NB4 (cell line): Measurements from ENCODE around the gene ERI3.

Source experiments
- DNase-seq: peaks from one replicate; pipeline ENCODE4 v3.0.0; 2010; ENCODE audit warnings: low read depth
- H3K4me3 ChIP-seq: one replicate; pipeline ENCODE4 v1.5.1; 2011; ENCODE audit warnings: mild to moderate bottlenecking, low read depth, low read length, moderate library complexity
- MYC ChIP-seq: IDR thresholded peaks from 2 replicates; pipeline ENCODE4 v1.6.1; 2011; ENCODE audit warnings: low read depth, low read length
- POLR2A ChIP-seq: IDR thresholded peaks from 2 replicates; pipeline ENCODE4 v1.6.1; 2011; ENCODE audit warnings: mild to moderate bottlenecking; ENCODE audit not compliant: insufficient read length; ENCODE audit errors: extremely low read depth
- TF ChIP-seq, protein P1 (sequence below): IDR thresholded peaks from one replicate; pipeline ENCODE4 v1.5.1; 2012; ENCODE audit warnings: low read depth, low read length
- TF ChIP-seq, protein P2 (sequence below): IDR thresholded peaks from 2 replicates; pipeline ENCODE4 v1.6.1; 2011; ENCODE audit warnings: low read depth, low read length

ERI3 gene

DNA sequence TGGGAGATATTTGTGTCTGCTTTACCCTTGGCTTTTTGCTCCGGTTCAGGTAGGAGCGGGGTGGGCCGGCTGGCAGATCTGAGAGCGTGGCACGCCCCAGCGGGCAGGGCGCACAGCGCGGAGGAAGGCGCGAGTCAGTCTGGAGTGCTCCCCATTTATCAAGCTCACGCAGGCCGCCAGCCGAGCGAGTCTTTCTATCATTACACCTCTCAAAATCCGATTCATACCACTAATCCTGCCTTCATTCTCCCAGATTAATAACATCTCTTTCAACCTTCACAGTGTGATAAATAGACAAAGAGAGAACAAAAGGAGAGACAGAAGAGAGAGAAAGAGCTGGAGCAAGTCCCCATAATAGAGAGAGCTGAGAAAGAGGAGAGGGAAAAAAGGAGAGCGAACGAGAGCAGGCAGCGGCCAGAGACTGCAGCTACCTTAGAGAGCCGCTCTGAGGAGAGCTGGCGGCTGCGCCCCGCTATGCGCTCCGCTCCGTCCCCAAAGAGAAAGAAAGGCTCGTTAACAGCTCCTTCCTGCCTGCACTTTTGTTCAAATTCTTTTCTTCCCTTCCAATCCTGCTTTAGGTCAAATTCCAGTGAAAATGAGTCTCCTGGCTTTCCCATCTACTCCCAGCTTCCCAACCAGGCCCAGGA, 93.8 kb downstream of the ERI3 start:
- no peak for DNase-seq

DNA sequence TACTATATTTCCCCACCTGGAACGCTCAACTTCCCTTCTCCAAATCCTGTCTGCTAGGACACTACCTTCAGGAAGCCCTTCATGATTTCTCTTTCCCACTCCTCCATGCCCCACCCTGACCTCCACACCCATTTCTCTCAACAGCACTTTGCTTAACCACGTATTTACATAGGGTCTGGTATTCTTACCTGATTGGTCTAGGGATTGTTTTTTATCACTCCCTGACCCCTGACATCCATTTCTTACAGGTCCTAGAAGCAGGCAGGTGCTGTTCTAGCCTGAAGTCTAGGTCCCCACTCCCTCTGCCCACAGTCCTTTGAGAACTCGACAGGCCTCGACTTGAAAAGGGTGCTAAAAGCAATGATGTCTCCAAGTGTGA, 94.3 kb downstream of the ERI3 start:
- TF ChIP-seq, protein P1, sequence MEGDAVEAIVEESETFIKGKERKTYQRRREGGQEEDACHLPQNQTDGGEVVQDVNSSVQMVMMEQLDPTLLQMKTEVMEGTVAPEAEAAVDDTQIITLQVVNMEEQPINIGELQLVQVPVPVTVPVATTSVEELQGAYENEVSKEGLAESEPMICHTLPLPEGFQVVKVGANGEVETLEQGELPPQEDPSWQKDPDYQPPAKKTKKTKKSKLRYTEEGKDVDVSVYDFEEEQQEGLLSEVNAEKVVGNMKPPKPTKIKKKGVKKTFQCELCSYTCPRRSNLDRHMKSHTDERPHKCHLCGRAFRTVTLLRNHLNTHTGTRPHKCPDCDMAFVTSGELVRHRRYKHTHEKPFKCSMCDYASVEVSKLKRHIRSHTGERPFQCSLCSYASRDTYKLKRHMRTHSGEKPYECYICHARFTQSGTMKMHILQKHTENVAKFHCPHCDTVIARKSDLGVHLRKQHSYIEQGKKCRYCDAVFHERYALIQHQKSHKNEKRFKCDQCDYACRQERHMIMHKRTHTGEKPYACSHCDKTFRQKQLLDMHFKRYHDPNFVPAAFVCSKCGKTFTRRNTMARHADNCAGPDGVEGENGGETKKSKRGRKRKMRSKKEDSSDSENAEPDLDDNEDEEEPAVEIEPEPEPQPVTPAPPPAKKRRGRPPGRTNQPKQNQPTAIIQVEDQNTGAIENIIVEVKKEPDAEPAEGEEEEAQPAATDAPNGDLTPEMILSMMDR: no peak
- TF ChIP-seq, protein P2, sequence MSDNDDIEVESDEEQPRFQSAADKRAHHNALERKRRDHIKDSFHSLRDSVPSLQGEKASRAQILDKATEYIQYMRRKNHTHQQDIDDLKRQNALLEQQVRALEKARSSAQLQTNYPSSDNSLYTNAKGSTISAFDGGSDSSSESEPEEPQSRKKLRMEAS: no peak
- TF ChIP-seq POLR2A (no peak), MYC (no peak)
- no peak overlapping the region for H3K4me3 ChIP-seq
- no peak for DNase-seq

More for the DNA sequence above, 93.8 kb downstream of the ERI3 start:
- no peak overlapping the region for H3K4me3 ChIP-seq
- TF ChIP-seq MYC: no peak
- TF ChIP-seq, protein P1: no peak
- no peak for TF ChIP-seq POLR2A
- TF ChIP-seq, protein P2: no peak

DNA sequence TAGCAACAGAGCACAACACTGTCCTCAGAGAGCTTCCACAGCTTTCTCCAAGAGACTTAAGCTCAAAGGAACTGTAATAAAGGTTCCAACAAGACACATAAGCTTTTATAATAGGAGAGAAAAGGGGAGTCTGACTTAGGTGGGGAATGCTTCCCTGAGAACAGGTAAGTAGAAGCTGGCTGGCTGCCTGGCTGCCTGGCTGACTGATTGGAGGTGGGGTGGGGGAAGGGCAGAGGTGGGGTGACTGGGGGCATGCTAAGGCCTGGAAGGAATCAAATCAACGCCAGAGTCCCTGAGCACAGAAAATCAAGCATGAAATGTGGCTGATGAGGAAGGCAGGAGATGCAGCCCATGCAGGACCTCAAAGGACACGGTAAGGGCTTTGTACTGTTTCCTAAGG, 96.0 kb downstream of the ERI3 start:
- H3K4me3 ChIP-seq: no peak overlapping the region
- TF ChIP-seq, protein P2: no peak
- TF ChIP-seq POLR2A (no peak), MYC (no peak)
- TF ChIP-seq, protein P1: no peak

DNA sequence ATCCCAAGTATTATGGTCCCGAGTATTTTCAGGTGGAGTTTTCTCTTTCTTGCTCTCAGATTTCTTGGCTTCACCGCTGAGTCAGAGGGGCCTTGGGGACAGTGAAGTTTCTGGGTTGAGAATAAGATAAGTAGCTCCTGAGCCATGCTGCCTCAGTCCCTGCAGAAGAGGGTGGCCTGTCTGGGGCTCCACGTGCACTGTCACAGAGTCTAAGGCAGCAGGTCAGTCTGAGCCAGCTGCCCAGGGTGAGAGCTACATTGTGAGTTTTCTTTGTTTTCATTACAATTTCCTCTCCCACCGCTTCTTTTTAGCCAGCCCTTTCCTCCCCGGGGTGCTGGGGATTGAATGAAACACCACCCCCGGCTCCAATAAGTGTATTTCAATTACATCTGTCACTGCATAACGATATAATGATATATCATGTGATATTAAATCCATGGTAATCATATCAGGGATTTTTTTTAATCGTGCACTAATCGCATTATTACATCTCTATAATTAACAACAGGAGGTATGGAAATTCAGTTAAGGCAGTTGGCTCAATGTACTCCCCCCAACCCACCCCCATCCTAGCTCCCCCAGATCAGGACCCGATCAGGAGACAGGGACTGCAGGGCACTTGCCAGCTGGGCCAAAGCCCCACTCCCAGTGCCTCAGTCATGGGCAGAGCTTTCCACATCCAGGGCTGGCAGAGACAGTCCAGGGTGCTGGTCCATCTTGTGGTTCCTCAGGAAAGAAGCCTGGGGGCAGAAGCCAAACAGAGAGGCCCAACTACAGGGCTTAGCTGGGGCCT, 98.1 kb downstream of the ERI3 start:
- H3K4me3 ChIP-seq: no peak overlapping the region
- TF ChIP-seq, protein P2: no peak
- TF ChIP-seq MYC (no peak), POLR2A (no peak)
- TF ChIP-seq, protein P1: no peak
- no peak for DNase-seq

More for the DNA sequence above, 96.0 kb downstream of the ERI3 start:
- no peak for DNase-seq

DNA sequence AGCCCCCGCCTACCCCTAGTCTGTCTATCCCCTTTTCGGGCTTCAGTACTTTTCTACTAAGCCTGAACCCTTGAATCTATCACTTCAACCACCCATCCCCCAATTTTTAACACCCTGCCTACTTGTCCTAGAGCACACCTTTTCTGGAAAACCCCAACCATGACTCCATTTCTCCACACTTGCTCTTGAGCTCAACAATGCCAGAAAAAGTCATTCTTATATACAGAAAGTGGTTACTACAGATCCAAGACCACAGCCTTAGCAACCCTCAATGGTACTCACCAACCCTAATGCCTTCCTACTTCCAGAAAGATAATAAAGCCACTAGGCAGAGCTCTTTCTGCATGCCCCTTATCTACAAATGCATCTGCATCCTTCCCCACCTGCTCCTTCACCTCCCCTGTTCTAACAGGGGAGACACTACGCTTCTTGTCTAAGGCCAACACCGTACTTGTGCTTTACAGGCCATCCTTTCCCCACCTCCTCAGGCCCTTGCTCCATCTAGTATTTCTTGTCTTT, 100.6 kb downstream of the ERI3 start:
- H3K4me3 ChIP-seq: no peak overlapping the region
- TF ChIP-seq, protein P1: no peak
- TF ChIP-seq POLR2A: no peak
- TF ChIP-seq, protein P2: no peak
- TF ChIP-seq MYC: no peak
- no peak for DNase-seq
